SKM-1 treated with dmso at 0.1 percent for 144 hours (cell line): Measurements from ENCODE around the gene TRMT112.
A peak's percentile ranks its signal among the peaks of the same experiment; 100 is the strongest.

Experiments
- DNase-seq: peaks from one replicate; lab custom pipeline; 2025; ENCODE audit not compliant: unreplicated experiment; lab: John Stamatoyannopoulos, UW

Gene TRMT112

GRCh38 chr11:64276653-64277431 is 40.5 kb downstream of the TRMT112 start:
- DNase-seq: no peak

- DNase-seq: no peak
These were observed 41.5 kb downstream of the TRMT112 start for GRCh38 chr11:64275841-64276240.

- no peak for DNase-seq
These were observed 42.1 kb downstream of the TRMT112 start for GRCh38 chr11:64275031-64275800.

GRCh38 chr11:64269540-64270220 is 47.7 kb downstream of the TRMT112 start:
- peak; percentile 99 for DNase-seq

GRCh38 chr11:64268893-64269539 is 48.3 kb downstream of the TRMT112 start:
- DNase-seq: peak; percentile 72

- DNase-seq: no peak
These were observed 49.1 kb downstream of the TRMT112 start for GRCh38 chr11:64268025-64268892.

GRCh38 chr11:64267207-64267945 is 50.0 kb downstream of the TRMT112 start:
- no peak for DNase-seq
